ENCODE measurements around the gene CEP128.

The CEP128 gene

GRCh38 chr14:80901260-80901659, 40.3 kb downstream of the CEP128 start:
- no peak for DNase-seq (ENCODE audit: low spot score)

DNA sequence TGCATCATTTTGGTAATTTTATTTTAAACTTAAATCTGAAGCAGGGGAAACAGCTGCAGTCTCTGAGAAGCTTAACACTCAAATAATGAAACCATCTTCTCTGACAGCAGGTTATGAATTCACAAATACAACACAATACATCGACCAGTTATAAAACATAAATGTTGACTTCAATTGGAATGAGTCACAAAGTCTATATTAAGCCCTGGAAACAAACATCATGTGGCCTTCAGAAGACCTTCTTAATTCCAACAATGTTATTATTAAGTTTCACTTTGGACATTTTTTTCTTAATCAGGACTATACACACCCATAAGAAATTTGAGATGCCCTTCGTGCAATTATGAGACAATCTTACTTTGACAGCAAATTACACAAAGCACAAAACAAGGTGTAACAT, 68.9 kb downstream of the CEP128 start:
- DNase-seq (ENCODE audit: low spot score) = no peak

DNA sequence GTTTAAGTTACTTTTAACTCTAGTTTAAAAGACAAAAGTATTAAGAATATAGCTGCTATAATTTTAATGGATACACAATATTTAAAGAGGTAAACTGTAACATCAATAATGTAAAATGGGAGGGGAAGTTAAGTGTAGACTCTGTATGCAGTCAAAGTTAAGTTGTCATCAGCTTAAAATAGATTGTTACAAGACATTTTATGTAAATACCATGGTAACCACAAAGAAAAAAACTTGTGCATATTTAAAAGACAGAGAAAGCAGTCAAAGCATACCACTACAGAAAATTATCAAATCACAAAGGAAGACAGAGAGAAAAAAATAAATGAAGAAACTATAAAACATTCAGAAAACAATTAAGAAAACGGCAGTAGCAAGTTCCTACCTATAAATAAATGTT, 73.3 kb downstream of the CEP128 start:
- DNase-seq (ENCODE audit: low spot score) = no peak

- no peak for DNase-seq (ENCODE audit: low spot score)
Observed at GRCh38 chr14:80867798-80868197, 73.7 kb downstream of the CEP128 start.

GRCh38 chr14:80867091-80867490, 74.4 kb downstream of the CEP128 start:
- no peak for DNase-seq (ENCODE audit: low spot score)

GRCh38 chr14:80865565-80865964, 76.0 kb downstream of the CEP128 start:
- no peak for DNase-seq (ENCODE audit: low spot score)

DNA sequence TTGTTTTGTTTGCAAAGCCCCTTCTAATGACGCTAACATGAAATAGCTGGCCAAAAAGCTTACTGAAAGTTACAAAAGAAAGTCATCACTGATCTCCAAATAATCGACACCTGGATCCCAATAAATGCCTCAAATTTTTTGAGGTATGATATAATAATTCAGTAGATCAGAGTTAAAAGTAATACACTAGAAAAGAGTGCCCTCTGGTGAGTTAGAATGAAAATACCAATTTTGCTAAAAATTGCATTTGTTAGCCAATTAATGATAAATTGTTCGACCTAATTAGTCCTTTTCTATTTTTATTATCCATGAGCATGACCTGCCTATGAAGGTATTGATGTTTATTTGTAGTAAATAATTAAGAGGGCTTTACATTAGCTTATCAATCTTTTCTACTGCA, 78.6 kb downstream of the CEP128 start:
- DNase-seq (ENCODE audit: low spot score) = no peak

- no peak for DNase-seq (ENCODE audit: low spot score)
Observed at GRCh38 chr14:80862541-80862940, 79.0 kb downstream of the CEP128 start.

GRCh38 chr14:80850197-80850814, 91.2 kb downstream of the CEP128 start:
- no peak for DNase-seq (ENCODE audit: low spot score)

DNA sequence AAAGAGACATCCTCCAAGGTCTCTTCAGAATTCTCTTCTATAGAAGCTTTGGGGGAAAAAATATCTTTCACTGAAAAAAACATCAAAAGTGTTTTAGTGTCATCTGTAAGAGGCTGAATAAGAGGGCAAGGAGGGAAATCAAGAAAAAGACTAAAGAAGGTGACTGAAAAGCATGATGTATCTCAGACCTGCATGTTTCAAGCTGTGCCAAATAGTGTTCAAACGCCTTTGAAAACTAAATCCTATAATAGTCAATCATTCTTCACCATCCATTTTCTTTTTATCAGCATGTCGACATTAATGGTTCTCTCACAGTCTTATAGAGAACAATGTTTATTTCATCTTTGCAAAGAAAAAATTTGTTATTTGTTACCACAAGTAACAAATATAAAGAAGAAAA, 94.5 kb downstream of the CEP128 start:
- DNase-seq (ENCODE audit: low spot score) = no peak

GRCh38 chr14:80845856-80846255, 95.7 kb downstream of the CEP128 start:
- DNase-seq (ENCODE audit: low spot score) = no peak

- DNase-seq (ENCODE audit: low spot score) = no peak
Observed at GRCh38 chr14:80844872-80845271, 96.7 kb downstream of the CEP128 start.

- no peak for DNase-seq (ENCODE audit: low spot score)
Observed at GRCh38 chr14:80839743-80840142, 101.8 kb downstream of the CEP128 start.

DNA sequence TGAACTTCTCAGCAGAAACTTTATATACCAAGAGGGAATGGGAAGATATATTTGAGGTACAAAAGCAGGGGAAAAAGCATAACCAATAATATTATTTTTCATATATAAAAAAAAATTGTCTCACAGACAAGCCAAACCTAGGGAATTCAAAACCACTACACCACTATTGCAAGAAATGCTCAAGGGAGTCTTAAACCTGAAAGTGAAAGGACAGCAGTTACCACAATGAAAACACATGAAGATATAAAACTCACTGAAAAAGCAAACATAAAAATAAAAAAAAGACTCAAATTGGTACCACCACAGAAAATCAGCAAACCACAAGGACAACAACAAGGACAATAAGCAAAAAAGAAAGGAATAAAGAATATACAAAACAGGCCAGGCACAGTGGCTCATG, 131.9 kb downstream of the CEP128 start:
- no peak for DNase-seq (ENCODE audit: low spot score)

- DNase-seq (ENCODE audit: low spot score) = peak; percentile 12
Observed at GRCh38 chr14:80805136-80805535, 136.4 kb downstream of the CEP128 start.

DNA sequence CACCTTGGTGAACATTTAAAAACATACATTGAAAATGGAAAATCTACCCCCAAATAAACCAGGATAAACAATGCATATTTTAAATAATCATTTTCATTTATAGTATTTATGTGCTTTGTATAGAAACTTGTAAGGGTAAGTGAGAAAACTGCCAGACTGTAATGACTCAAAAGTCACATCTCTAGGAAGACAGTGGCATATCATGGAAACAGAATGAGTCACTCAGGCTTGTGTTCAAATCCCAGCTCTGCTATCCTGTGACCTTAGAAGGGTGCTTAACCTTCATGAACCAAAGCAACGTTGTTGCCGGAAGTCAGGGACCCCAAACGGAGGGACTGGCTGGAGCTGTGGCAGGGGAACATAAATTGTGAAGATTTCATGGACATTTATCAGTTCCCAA, 142.7 kb downstream of the CEP128 start:
- no peak for DNase-seq (ENCODE audit: low spot score)

- DNase-seq (ENCODE audit: low spot score) = no peak
Observed at GRCh38 chr14:80798211-80798610, 143.3 kb downstream of the CEP128 start.

DNA sequence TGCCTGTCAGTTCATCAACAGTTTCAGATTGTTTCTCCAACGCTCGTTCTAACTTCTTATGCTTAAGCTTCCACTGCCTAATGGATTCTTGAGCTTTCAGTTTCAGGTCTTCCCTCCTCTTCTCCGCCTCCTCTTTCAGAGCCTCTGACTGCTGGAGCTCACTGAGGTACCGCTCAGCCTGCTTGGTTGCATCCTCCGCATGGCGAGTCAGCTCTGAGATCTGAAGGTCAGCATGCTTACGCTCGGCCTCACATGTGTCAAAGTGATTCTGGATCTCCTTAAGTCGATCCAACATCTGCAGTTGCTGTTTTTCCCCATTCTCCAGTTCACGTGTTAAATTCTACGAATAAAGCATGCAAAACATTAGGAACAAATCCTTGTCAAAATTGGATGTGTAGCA, 148.8 kb downstream of the CEP128 start:
- DNase-seq (ENCODE audit: low spot score) = no peak

DNA sequence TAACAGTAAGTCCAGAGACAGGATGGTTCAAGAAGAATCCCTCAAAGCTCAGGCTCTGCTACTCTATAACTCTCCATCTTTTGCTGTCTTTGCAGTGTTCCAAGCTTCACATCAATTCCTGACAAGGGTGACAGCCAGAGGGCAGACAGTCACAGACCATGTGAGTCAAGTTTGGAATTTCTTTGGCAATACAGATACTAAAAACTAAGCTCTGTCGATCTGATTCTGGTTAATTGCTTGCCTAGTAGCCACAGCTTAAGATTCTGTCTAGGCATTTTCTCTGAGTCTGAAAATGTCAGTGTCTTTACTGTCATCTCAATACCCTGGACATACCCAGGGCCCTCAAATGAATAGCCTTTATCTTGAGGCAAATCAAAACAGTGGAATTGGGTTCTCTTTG, 153.7 kb downstream of the CEP128 start:
- DNase-seq (ENCODE audit: low spot score) = no peak

DNA sequence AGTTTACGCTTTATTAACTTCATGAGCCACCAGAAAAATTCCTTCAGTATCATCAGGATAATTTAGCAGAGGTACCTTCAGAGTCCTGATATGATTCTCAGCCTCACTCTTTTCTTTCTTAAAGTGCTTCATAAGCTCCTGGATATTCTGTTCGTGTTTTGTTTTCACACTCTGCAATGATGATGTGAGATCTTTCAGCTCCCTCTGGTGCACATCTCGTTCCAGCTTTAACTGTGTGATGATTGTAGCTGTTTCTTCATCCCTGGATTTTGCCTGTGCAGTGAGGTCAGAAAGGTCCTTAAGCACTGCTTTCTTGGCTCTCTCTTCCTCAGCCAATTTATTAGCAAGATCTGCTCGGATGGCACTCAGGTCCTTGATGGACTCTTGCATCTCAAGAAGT, 156.7 kb downstream of the CEP128 start:
- DNase-seq (ENCODE audit: low spot score) = no peak

GRCh38 chr14:80781972-80782367, 159.6 kb downstream of the CEP128 start:
- no peak for DNase-seq (ENCODE audit: low spot score)

DNA sequence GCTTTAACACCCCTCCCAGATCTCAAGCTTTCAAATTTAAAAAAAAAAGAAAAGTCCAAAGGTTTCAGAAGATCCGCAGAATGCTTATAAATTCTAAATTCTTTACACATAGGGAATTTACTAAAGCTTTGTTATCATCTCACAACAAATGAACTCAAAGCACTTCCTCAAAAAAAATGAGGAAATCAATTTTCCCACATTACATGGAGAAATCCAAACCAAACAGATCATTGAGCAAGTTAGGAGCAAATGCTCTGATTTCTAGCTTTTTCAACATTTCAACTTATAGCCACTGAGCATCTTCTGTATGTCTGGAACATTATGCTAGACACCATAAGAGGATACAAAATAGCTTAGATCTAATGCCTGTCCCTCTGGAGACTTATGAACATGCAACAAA, 161.0 kb downstream of the CEP128 start:
- DNase-seq (ENCODE audit: low spot score) = no peak

DNA sequence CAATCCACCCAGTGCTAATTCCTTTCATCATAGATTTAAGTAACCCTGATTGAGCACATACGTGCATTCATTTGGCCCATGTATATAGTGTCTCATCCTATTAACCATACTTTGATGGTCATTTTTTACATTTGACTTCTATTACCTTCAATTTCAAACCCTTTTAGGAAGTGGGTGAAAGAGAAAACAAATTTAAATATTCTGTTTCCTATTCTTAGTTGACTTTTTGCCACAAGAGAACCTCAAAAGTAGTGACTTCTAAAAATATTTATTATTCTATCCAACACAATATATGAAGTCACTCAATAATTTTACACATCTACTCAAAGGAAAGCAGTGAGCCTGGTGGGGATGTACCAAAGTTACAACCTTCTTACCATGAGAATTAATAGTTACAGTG, 164.9 kb downstream of the CEP128 start:
- DNase-seq (ENCODE audit: low spot score) = no peak

DNA sequence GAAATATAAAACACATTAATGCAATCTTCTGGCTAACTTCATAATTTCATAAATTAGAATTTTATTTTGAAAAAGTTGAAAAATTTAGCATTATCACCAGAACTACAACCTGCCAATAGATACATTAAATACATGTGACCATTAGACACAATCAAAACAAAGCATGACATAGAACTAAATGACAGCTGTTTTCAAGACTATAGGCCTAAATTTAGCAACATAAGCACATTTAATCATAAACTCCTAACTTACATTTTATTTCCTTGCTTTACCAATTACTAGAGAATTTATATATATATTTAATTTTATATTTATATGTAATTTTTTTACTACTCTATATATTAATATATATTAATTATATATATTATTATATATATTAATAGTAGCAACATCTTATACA, 165.4 kb downstream of the CEP128 start:
- no peak for DNase-seq (ENCODE audit: low spot score)

DNA sequence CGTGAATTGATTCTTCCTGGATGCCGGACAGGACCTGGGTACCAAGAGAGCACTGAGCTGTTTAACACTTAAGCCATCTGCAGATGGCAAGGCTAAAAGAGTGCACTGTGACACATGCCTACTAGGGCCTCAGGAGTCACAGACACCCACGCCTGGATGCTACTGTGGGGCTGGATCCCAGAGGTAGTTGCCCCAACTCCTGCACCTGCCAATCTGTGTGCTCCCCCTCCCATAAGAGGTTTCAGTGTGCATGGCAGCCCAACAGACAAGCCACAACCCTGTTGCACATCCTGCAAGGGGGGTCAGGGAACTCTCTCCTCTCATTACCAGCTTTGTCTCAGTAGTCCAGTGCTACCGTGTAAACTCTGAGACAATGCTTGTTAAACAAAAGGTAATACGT, 169.0 kb downstream of the CEP128 start:
- no peak for DNase-seq (ENCODE audit: low spot score)

Measured in hepatic stellate cell (primary cell).